H1 (cell line): ENCODE data around the gene EIF2S3B. TPM values are rescaled to one million over a fixed set of nuclear protein-coding genes. Genes with fewer than 3 reads are reported as not detected.
"Not testable (repeated sequence)": the region's sequence is repeated elsewhere in the genome, so short reads cannot be mapped to it uniquely, and the experiment has no call there.

Experiments used
- CTCF ChIA-PET: fragments of 300-600 bp; sonication (Branson Sonifier 250); formaldehyde crosslinking; loops from one replicate; lab custom pipeline; 2021; ENCODE audit not compliant: partially characterized antibody; lab: Charles Lee
- POLR2A ChIA-PET: fragments of 300-600 bp; sonication (Branson Sonifier 250); formaldehyde crosslinking; loops from one replicate; lab custom pipeline; 2021; ENCODE audit warnings: inconsistent platforms; ENCODE audit not compliant: partially characterized antibody; lab: Charles Lee
- DNase-seq, 2 experiments: peaks; one replicate each; pipeline versions ENCODE4 v3.0.0 to v3.0.0-alpha.2; 2010 to 2022; ENCODE audit warnings: low spot score in 2 of 2, low read depth in 1 of 2, mixed read lengths in 1 of 2
- FAIRE-seq: peaks from 2 replicates; lab custom pipeline; 2011; peaks lifted over from hg19 to GRCh38; lab: Jason Lieb, UNC
- H2AFZ ChIP-seq: 2 replicates; pipeline ENCODE4 v1.8.1; 2012; ENCODE audit warnings: low read length, inconsistent platforms
- H2AK5ac ChIP-seq: 2 replicates; pipeline ENCODE4 v1.6.1; 2013; ENCODE audit warnings: low read depth, low read length
- H2BK120ac ChIP-seq: replicated peaks from 2 replicates; pipeline ENCODE3; 2013; ENCODE audit warnings: low read depth, low read length, inconsistent platforms
- H2BK12ac ChIP-seq: 2 replicates; pipeline ENCODE4 v1.6.1; 2013; ENCODE audit warnings: low read depth, low read length
- H2BK15ac ChIP-seq: 2 replicates; pipeline ENCODE4 v1.6.1; 2013; ENCODE audit warnings: low read length
- H2BK20ac ChIP-seq: 2 replicates; pipeline ENCODE4 v1.6.1; 2013; ENCODE audit warnings: low read length
- H2BK5ac ChIP-seq: 2 replicates; pipeline ENCODE4 v1.6.1; 2013; ENCODE audit warnings: low read depth, low read length
- H3K14ac ChIP-seq: 2 replicates; pipeline ENCODE4 v1.6.1; 2013; ENCODE audit warnings: inconsistent platforms; ENCODE audit not compliant: insufficient read length
- H3K18ac ChIP-seq: 2 replicates; pipeline ENCODE4 v1.6.1; 2013; ENCODE audit warnings: low read length; ENCODE audit errors: extremely low read depth
- H3K23ac ChIP-seq: 2 replicates; pipeline ENCODE4 v1.6.1; 2013; ENCODE audit warnings: inconsistent platforms; ENCODE audit not compliant: insufficient read length
- H3K23me2 ChIP-seq: 2 replicates; pipeline ENCODE4 v1.6.1; 2013; ENCODE audit warnings: low read depth, low read length
- H3K27ac ChIP-seq: 2 replicates; pipeline ENCODE4 v1.6.1; 2011; ENCODE audit warnings: low read depth, low read length, inconsistent platforms
- H3K27me3 ChIP-seq, 4 experiments: replicated peaks in 1 of 4; 1 replicate in 1 of 4; 2 replicates in 3 of 4; pipeline versions ENCODE4 v1.6.1 to v1.8.1; 2011 to 2013; ENCODE audit warnings: low read length in 3 of 4, mild to moderate bottlenecking in 3 of 4, inconsistent platforms in 2 of 4, mixed read lengths in 2 of 4, moderate library complexity in 1 of 4; ENCODE audit not compliant: control insufficient read depth in 3 of 4, insufficient read depth in 3 of 4; ENCODE audit errors: extremely low read depth in 1 of 4
- H3K36me3 ChIP-seq, 4 experiments: 2 replicates each; pipeline versions ENCODE4 v1.6.1 to v1.8.1; 2011 to 2013; ENCODE audit warnings: mild to moderate bottlenecking in 4 of 4, low read length in 3 of 4, moderate library complexity in 2 of 4, control low read depth in 1 of 4, inconsistent platforms in 1 of 4; ENCODE audit not compliant: insufficient read depth in 4 of 4, control insufficient read depth in 2 of 4
- H3K4ac ChIP-seq: replicated peaks from 2 replicates; pipeline ENCODE3; 2013; ENCODE audit warnings: low read length, low read depth, mixed read lengths, inconsistent platforms; ENCODE audit not compliant: insufficient read length
- H3K4me1 ChIP-seq, 4 experiments: replicated peaks in 1 of 4; 1 replicate in 1 of 4; 2 replicates in 3 of 4; pipeline versions ENCODE4 v1.6.1 to v1.8.1; 2011 to 2013; ENCODE audit warnings: low read length in 3 of 4, inconsistent platforms in 2 of 4, mixed read lengths in 1 of 4; ENCODE audit not compliant: insufficient read depth in 4 of 4, control insufficient read depth in 3 of 4
- H3K4me2 ChIP-seq, 2 experiments: 2 replicates each; pipeline versions ENCODE4 v1.6.1 to v1.8.1; 2011 to 2013; ENCODE audit warnings: low read depth in 2 of 2, low read length in 2 of 2, control low read depth in 1 of 2, inconsistent platforms in 1 of 2, mild to moderate bottlenecking in 1 of 2; ENCODE audit not compliant: insufficient read depth in 1 of 2
- H3K4me3 ChIP-seq, 4 experiments: fragments of 200-600, 300-600 bp in 1 of 4; sonication (generic), shearing (Covaris generic), sonication (Bioruptor Twin) in 1 of 4; 2 replicates each; pipeline versions ENCODE4 v1.5.1 to v1.8.1; 2011 to 2016; ENCODE audit warnings: low read length in 4 of 4, low read depth in 3 of 4, control low read depth in 2 of 4, inconsistent platforms in 2 of 4, mild to moderate bottlenecking in 2 of 4, mixed read lengths in 1 of 4, moderate library complexity in 1 of 4; ENCODE audit not compliant: insufficient read depth in 2 of 4; ENCODE audit errors: extremely low read depth in 1 of 4
- H3K56ac ChIP-seq: replicated peaks from 2 replicates; pipeline ENCODE3; 2013; ENCODE audit warnings: low read depth, mild to moderate bottlenecking, mixed read lengths, low read length, inconsistent platforms; ENCODE audit not compliant: insufficient read length
- H3K79me1 ChIP-seq: 2 replicates; pipeline ENCODE4 v1.6.1; 2013; ENCODE audit warnings: low read depth, low read length, control low read depth
- H3K79me2 ChIP-seq, 2 experiments: 2 replicates each; pipeline versions ENCODE4 v1.6.1 to v1.8.1; 2012 to 2013; ENCODE audit warnings: low read length in 2 of 2, mild to moderate bottlenecking in 2 of 2, inconsistent platforms in 1 of 2; ENCODE audit not compliant: insufficient read depth in 2 of 2, control insufficient read depth in 1 of 2
- H3K9ac ChIP-seq, 4 experiments: replicated peaks in 1 of 4; 1 replicate in 1 of 4; 2 replicates in 3 of 4; pipeline versions ENCODE4 v1.6.1 to v1.8.1; 2011 to 2013; ENCODE audit warnings: low read depth in 3 of 4, low read length in 3 of 4, control low read depth in 2 of 4, mild to moderate bottlenecking in 2 of 4, moderate library complexity in 2 of 4, inconsistent platforms in 1 of 4; ENCODE audit errors: extremely low read depth in 1 of 4
- H3K9me3 ChIP-seq, 2 experiments: 2 replicates each; pipeline versions ENCODE4 v1.6.1 to v1.8.1; 2012 to 2013; ENCODE audit warnings: mild to moderate bottlenecking in 2 of 2, moderate library complexity in 2 of 2, control low read depth in 1 of 2, inconsistent platforms in 1 of 2, low read depth in 1 of 2, low read length in 1 of 2, mixed read lengths in 1 of 2; ENCODE audit not compliant: insufficient read depth in 2 of 2
- H4K20me1 ChIP-seq, 2 experiments: replicated peaks in 1 of 2; 2 replicates each; pipeline versions ENCODE3 to v1.8.1; 2011 to 2013; ENCODE audit warnings: inconsistent platforms in 2 of 2, low read length in 2 of 2, mild to moderate bottlenecking in 1 of 2; ENCODE audit not compliant: insufficient read depth in 2 of 2, control insufficient read depth in 1 of 2
- H4K5ac ChIP-seq: 2 replicates; pipeline ENCODE4 v1.6.1; 2013; ENCODE audit warnings: low read length, low read depth, mixed read lengths, inconsistent platforms; ENCODE audit not compliant: insufficient read length
- H4K8ac ChIP-seq: 2 replicates; pipeline ENCODE4 v1.8.0; 2013; ENCODE audit warnings: mild to moderate bottlenecking, moderate library complexity, low read length, inconsistent platforms; ENCODE audit not compliant: insufficient read depth; ENCODE audit errors: extremely low read depth
- H4K91ac ChIP-seq: replicated peaks from 2 replicates; pipeline ENCODE3; 2013; ENCODE audit warnings: low read length, mixed read lengths, inconsistent platforms; ENCODE audit not compliant: insufficient read length
- WGBS, 2 experiments: shearing (Covaris generic) in 1 of 2; methylation state at CpG; one replicate each; pipeline versions ENCODE4 v1.1.6 to v1.1.7; 2013 to 2015; ENCODE audit warnings: low lambda C conversion rate in 2 of 2, mixed read lengths in 2 of 2, inconsistent platforms in 1 of 2, low coverage in 1 of 2, missing lambda C conversion rate in 1 of 2; ENCODE audit not compliant: insufficient replicate concordance in 2 of 2, insufficient coverage in 1 of 2, insufficient read length in 1 of 2; ENCODE audit errors: extremely low coverage in 1 of 2, missing lambda C conversion rate in 1 of 2; 5-methylcytosine and 5-hydroxymethylcytosine counted together
- polyA plus RNA-seq, 7 experiments: library from polyadenylated mRNA; depleted of rRNA in 3 of 7; stranded (reverse) in 5 of 7; unstranded in 2 of 7; fragments of >200 nt in 5 of 7; fragments of 200-250 nt in 2 of 7; gene quantifications; 1 replicate in 5 of 7; 2 replicates in 1 of 7; 4 replicates in 1 of 7; pipeline versions ENCODE4 v1.2.1 to v1.2.3, GENCODE V29; 2011 to 2013; ENCODE audit warnings: missing spikeins in 2 of 7, mixed read lengths in 2 of 7
- total RNA-seq: library from RNA; stranded (reverse); fragmentation: NEBNext Ultra II Directional; extraction: Animal tissue kit (Norgen Biotek cat#: 25700); gene quantifications from 2 replicates; pipeline ENCODE4 v1.2.1, GENCODE V29; 2021

The EIF2S3B gene
- total and polyA plus RNA-seq, 2 of the 8 experiments (the other 6 are each of a cell fraction or from before 2014, with no cell fraction given): 3.1 to 6.7 TPM

DNA sequence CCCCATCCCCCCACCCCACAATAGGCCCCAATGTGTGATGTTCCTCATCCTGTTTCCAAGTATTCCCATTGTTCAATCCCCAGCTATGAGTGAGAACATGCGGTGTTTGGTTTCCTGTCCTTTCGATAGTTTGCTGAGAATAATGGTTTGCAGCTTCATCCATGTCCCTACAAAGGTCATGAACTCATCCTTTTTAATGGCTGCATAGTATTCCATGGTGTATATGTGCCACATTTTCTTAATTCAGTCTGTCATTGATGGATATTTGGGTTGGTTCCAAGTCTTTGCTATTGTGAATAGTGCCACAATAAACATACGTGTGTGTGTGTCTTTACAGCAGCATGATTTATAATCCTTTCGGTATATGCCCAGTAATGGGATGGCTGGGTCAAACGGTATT, 32.9 kb upstream of the EIF2S3B start:
- H3K14ac ChIP-seq, DNase-seq, H2AFZ ChIP-seq, H2BK12ac ChIP-seq, H3K79me2 ChIP-seq, H2BK5ac ChIP-seq, H3K18ac ChIP-seq, H3K4me1 ChIP-seq, H3K79me1 ChIP-seq, H3K36me3 ChIP-seq, H3K9ac ChIP-seq, H3K4me2 ChIP-seq, H4K91ac ChIP-seq, H2AK5ac ChIP-seq, CTCF ChIA-PET, H4K20me1 ChIP-seq, H3K27ac ChIP-seq, H3K4me3 ChIP-seq, H4K5ac ChIP-seq, FAIRE-seq, H2BK15ac ChIP-seq, H3K4ac ChIP-seq, H4K8ac ChIP-seq, H3K9me3 ChIP-seq, H3K23ac ChIP-seq, H3K23me2 ChIP-seq, H2BK20ac ChIP-seq, H2BK120ac ChIP-seq, H3K56ac ChIP-seq, POLR2A ChIA-PET, H3K27me3 ChIP-seq: not testable (repeated sequence)
- 95% methylated on average over 5 of the region's 5 CpGs; no CpG with 5 or more reads in 1 of the 2 experiments for WGBS, 2 experiments

DNA sequence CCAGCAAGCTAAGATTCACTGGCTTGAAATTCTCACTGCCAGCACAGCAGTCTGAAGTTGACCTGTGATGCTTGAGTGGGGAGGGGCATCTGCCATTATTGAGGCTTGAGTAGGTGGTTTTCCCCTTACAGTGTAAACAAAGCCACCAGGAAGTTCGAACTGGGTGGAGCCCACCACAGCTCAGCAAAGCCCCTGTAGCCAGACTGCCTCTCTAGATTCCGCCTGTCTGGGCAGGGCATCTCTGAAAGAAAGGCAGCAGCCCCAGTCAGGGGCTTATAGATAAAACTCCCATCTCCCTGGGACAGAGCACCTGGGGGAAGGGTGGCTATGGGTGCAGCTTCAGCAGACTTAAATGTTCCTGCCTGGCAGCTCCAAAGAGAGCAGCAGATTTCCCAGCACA, 23.8 kb upstream of the EIF2S3B start:
- H3K79me2 ChIP-seq, H2AK5ac ChIP-seq, H3K56ac ChIP-seq, DNase-seq, H3K23ac ChIP-seq, H2BK15ac ChIP-seq, H3K79me1 ChIP-seq, H2AFZ ChIP-seq, H4K91ac ChIP-seq, POLR2A ChIA-PET, H4K5ac ChIP-seq, H3K36me3 ChIP-seq, H2BK20ac ChIP-seq, H3K9me3 ChIP-seq, H3K14ac ChIP-seq, H2BK120ac ChIP-seq, H3K4me3 ChIP-seq, H2BK12ac ChIP-seq, H4K20me1 ChIP-seq, H3K27ac ChIP-seq, H3K4ac ChIP-seq, FAIRE-seq, H3K27me3 ChIP-seq, H3K18ac ChIP-seq, H4K8ac ChIP-seq, H3K9ac ChIP-seq, H3K4me1 ChIP-seq, H3K23me2 ChIP-seq, H2BK5ac ChIP-seq, H3K4me2 ChIP-seq: not testable (repeated sequence)
- CTCF ChIA-PET: interaction anchor here (0.9 to 1.8 kb wide), 3 partner anchors 14 to 115 kb away, joined by 3 to 5 read pairs (median 3); no protein-coding TSS in a partner anchor
- 96% methylated on average over 2 of the region's 2 CpGs; no CpG with 5 or more reads in 1 of the 2 experiments for WGBS, 2 experiments
